Loucy (cell line): Measurements from ENCODE around the gene TBC1D2B.

ENCODE experiments used
- H2AFZ ChIP-seq: fragments of 200-600 bp; sonication (generic); 2 replicates; pipeline ENCODE4 v1.6.0; 2016; ENCODE audit warnings: antibody characterized with exemption, mild to moderate bottlenecking, low read length, moderate library complexity
- H3F3A ChIP-seq: fragments of 200-600 bp; 2 replicates; pipeline ENCODE4 v1.6.0; 2016; ENCODE audit warnings: antibody characterized with exemption, low read depth, mild to moderate bottlenecking
- H3K27me3 ChIP-seq: fragments of 200-600 bp; sonication (generic); 2 replicates; pipeline ENCODE4 v1.6.1; 2014; ENCODE audit warnings: low read length, mild to moderate bottlenecking; ENCODE audit not compliant: insufficient read depth, poor library complexity, severe bottlenecking
- H3K36me3 ChIP-seq: fragments of 200-600 bp; sonication (generic); 2 replicates; pipeline ENCODE4 v1.6.1; 2016; ENCODE audit warnings: low read length; ENCODE audit not compliant: insufficient read depth
- H3K4me1 ChIP-seq: fragments of 200-600 bp; sonication (generic); 2 replicates; pipeline ENCODE4 v1.5.1; 2014; ENCODE audit warnings: low read length, mild to moderate bottlenecking; ENCODE audit not compliant: insufficient read depth, poor library complexity, severe bottlenecking
- H3K4me2 ChIP-seq: fragments of 200-600 bp; sonication (generic); 2 replicates; pipeline ENCODE4 v1.6.0; 2014; ENCODE audit warnings: antibody characterized with exemption, low read length, low read depth, mild to moderate bottlenecking; ENCODE audit not compliant: poor library complexity, severe bottlenecking
- H3K4me3 ChIP-seq: fragments of 200-600 bp; sonication (generic); 2 replicates; pipeline ENCODE4 v1.5.1; 2014; ENCODE audit warnings: low read length, mild to moderate bottlenecking, mixed read lengths; ENCODE audit not compliant: poor library complexity, severe bottlenecking
- H3K79me2 ChIP-seq: fragments of 200-600 bp; sonication (generic); 2 replicates; pipeline ENCODE4 v1.6.1; 2014; ENCODE audit warnings: low read length; ENCODE audit not compliant: insufficient read depth
- H3K9ac ChIP-seq: fragments of 200-600 bp; sonication (generic); 2 replicates; pipeline ENCODE4 v1.6.0; 2014; ENCODE audit warnings: mild to moderate bottlenecking, low read depth, low read length, moderate library complexity; ENCODE audit not compliant: poor library complexity, severe bottlenecking
- H3K9me2 ChIP-seq: fragments of 200-600 bp; sonication (generic); replicated peaks from 2 replicates; pipeline ENCODE4 v1.6.1; 2016; ENCODE audit warnings: low read depth, low read length, mixed read lengths
- H3K9me3 ChIP-seq: fragments of 200-600 bp; sonication (generic); 2 replicates; pipeline ENCODE4 v1.6.1; 2014; ENCODE audit warnings: mild to moderate bottlenecking, antibody characterized with exemption, low read length, low read depth; ENCODE audit not compliant: insufficient read depth
- H4K20me1 ChIP-seq: fragments of 200-600 bp; sonication (generic); 2 replicates; pipeline ENCODE4 v1.6.0; 2014; ENCODE audit warnings: antibody characterized with exemption, low read length, mild to moderate bottlenecking; ENCODE audit not compliant: insufficient read depth, poor library complexity, severe bottlenecking
- EZH2phosphoT487 ChIP-seq: fragments of 200-600 bp; IDR thresholded peaks from 2 replicates; pipeline ENCODE4 v1.6.1; 2018; ENCODE audit warnings: antibody characterized with exemption, mild to moderate bottlenecking, moderate library complexity, borderline replicate concordance
- TF ChIP-seq, protein P1 (sequence below): fragments of 200-600 bp; sonication (generic); conservative IDR thresholded peaks from 2 replicates; pipeline ENCODE4 v1.5.1; 2014; ENCODE audit warnings: mild to moderate bottlenecking, antibody characterized with exemption, low read length

Gene TBC1D2B

GRCh38 chr15:78001656-78002055 lies 75.9 kb downstream of the TBC1D2B start:
- no peaks in the 10 kb centered on the region for H3K27me3 ChIP-seq
- no peak overlapping the region for H3K4me3 ChIP-seq
- H3F3A ChIP-seq = no peaks in the 10 kb centered on the region
- H3K9me2 ChIP-seq = no peaks in the 10 kb centered on the region
- no peak overlapping the region for H3K9ac ChIP-seq
- H3K4me2 ChIP-seq = no peak overlapping the region
- TF ChIP-seq, protein P1, sequence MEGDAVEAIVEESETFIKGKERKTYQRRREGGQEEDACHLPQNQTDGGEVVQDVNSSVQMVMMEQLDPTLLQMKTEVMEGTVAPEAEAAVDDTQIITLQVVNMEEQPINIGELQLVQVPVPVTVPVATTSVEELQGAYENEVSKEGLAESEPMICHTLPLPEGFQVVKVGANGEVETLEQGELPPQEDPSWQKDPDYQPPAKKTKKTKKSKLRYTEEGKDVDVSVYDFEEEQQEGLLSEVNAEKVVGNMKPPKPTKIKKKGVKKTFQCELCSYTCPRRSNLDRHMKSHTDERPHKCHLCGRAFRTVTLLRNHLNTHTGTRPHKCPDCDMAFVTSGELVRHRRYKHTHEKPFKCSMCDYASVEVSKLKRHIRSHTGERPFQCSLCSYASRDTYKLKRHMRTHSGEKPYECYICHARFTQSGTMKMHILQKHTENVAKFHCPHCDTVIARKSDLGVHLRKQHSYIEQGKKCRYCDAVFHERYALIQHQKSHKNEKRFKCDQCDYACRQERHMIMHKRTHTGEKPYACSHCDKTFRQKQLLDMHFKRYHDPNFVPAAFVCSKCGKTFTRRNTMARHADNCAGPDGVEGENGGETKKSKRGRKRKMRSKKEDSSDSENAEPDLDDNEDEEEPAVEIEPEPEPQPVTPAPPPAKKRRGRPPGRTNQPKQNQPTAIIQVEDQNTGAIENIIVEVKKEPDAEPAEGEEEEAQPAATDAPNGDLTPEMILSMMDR = no peak
- H3K9me3 ChIP-seq = no peaks in the 10 kb centered on the region
- peaks cover 19% of the 10 kb centered on the region for H3K79me2 ChIP-seq
- H4K20me1 ChIP-seq = no peaks in the 10 kb centered on the region
- peaks cover 97% of the 10 kb centered on the region for H3K36me3 ChIP-seq
- H2AFZ ChIP-seq = no peak overlapping the region
- H3K4me1 ChIP-seq = peaks cover 33% of the 10 kb centered on the region

DNA sequence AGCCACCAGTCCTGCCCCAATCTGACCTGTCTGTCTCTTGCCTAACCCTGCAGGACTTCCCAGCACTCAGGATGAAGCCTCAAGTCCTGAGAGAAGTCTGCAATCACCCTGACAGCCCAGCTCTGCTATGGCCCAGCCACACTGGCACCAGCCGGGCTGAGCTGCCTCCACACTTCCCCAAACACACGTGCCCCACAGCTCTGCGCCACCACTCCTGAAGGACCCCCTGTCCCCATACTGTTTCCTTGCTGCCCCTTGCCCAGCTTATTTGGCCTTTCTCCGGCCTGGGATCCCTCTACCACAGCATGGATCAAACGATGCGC lies 76.6 kb downstream of the TBC1D2B start:
- Histone ChIP-seq H4K20me1 (no peaks in the 10 kb centered on the region), H3K79me2 (peaks cover 13% of the 10 kb centered on the region), H3F3A (no peaks in the 10 kb centered on the region), H3K4me1 (peaks cover 25% of the 10 kb centered on the region), H3K27me3 (no peaks in the 10 kb centered on the region), H3K36me3 (peaks cover 95% of the 10 kb centered on the region), H3K9me3 (no peaks in the 10 kb centered on the region), H3K9ac (no peak overlapping the region), H2AFZ (no peak overlapping the region), H3K9me2 (no peaks in the 10 kb centered on the region), H3K4me3 (no peak overlapping the region), H3K4me2 (no peak overlapping the region)
- TF ChIP-seq EZH2phosphoT487 = no peak
- TF ChIP-seq, protein P1 = no peak

GRCh38 chr15:78000091-78000926 lies 77.2 kb downstream of the TBC1D2B start:
- Histone ChIP-seq H3K27me3 (no peaks in the 10 kb centered on the region), H3K4me3 (no peak overlapping the region), H2AFZ (no peak overlapping the region), H4K20me1 (no peaks in the 10 kb centered on the region), H3K36me3 (peaks cover 89% of the 10 kb centered on the region), H3K9ac (no peak overlapping the region), H3K4me2 (no peak overlapping the region), H3F3A (no peaks in the 10 kb centered on the region), H3K9me2 (no peaks in the 10 kb centered on the region), H3K9me3 (no peaks in the 10 kb centered on the region), H3K4me1 (peaks cover 20% of the 10 kb centered on the region), H3K79me2 (peaks cover 11% of the 10 kb centered on the region)
- no peak for TF ChIP-seq EZH2phosphoT487
- TF ChIP-seq, protein P1 = peak; percentile 74
